Bronchial epithelial cell (primary cell): Measurements from ENCODE around the gene CTSE. TPM values are rescaled to one million over a fixed set of nuclear protein-coding genes. Genes with fewer than 3 reads are reported as not detected.

Experiments
- DNase-seq: peaks from one replicate; pipeline ENCODE4 v3.0.0-alpha.2; 2010; ENCODE audit warnings: low read depth
- FAIRE-seq: peaks from 2 replicates; lab custom pipeline; 2011; peaks lifted over from hg19 to GRCh38; lab: Jason Lieb, UNC
- H3K27me3 ChIP-seq: 2 replicates; pipeline ENCODE4 v1.5.1; 2011; ENCODE audit warnings: low read length; ENCODE audit not compliant: control insufficient read depth, insufficient read depth
- H3K36me3 ChIP-seq: 2 replicates; pipeline ENCODE4 v1.5.1; 2011; ENCODE audit warnings: low read length; ENCODE audit not compliant: control insufficient read depth, insufficient read depth
- H3K4me3 ChIP-seq: 2 replicates; pipeline ENCODE4 v1.5.1; 2011; ENCODE audit warnings: mild to moderate bottlenecking, low read depth, low read length, control low read depth
- total RNA-seq: library from RNA; depleted of rRNA; stranded (reverse); fragments of >200 nt; gene quantifications from 2 replicates; pipeline ENCODE4 v1.2.1, GENCODE V29; 2014
- TF ChIP-seq, protein P1 (sequence below): IDR thresholded peaks from 2 replicates; pipeline ENCODE4 v1.5.1; 2011; ENCODE audit warnings: mild to moderate bottlenecking, moderate library complexity, low read length, control low read depth, inconsistent platforms; ENCODE audit not compliant: insufficient read depth, severe bottlenecking

Gene CTSE
- total RNA-seq, 1 donor from 2014 or later: not detected

DNA sequence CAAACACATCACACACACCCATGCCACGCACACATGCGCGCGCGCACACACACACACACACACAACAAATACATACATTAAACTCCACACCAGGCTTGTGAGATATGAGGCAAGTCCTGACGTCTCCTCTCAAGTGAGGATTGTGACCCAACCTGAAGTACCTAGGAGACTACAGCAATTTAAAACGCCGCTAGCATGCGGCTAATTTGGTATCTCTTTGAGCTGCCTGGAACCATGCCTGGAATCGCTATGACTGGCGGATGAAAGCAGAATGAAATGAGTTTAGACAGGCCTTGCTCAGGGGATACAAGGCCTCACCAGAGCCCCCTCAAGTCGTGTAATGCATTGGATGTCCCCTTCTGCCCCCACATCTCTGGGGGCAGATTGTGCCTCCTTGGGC, 18.9 kb downstream of the CTSE start:
- Histone ChIP-seq H3K36me3 (peaks cover 3% of the 10 kb centered on the region), H3K27me3 (no peaks in the 10 kb centered on the region), H3K4me3 (no peak overlapping the region)
- DNase-seq (peak; percentile 90), FAIRE-seq (no peak)
- TF ChIP-seq, protein P1, sequence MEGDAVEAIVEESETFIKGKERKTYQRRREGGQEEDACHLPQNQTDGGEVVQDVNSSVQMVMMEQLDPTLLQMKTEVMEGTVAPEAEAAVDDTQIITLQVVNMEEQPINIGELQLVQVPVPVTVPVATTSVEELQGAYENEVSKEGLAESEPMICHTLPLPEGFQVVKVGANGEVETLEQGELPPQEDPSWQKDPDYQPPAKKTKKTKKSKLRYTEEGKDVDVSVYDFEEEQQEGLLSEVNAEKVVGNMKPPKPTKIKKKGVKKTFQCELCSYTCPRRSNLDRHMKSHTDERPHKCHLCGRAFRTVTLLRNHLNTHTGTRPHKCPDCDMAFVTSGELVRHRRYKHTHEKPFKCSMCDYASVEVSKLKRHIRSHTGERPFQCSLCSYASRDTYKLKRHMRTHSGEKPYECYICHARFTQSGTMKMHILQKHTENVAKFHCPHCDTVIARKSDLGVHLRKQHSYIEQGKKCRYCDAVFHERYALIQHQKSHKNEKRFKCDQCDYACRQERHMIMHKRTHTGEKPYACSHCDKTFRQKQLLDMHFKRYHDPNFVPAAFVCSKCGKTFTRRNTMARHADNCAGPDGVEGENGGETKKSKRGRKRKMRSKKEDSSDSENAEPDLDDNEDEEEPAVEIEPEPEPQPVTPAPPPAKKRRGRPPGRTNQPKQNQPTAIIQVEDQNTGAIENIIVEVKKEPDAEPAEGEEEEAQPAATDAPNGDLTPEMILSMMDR: no peak

DNA sequence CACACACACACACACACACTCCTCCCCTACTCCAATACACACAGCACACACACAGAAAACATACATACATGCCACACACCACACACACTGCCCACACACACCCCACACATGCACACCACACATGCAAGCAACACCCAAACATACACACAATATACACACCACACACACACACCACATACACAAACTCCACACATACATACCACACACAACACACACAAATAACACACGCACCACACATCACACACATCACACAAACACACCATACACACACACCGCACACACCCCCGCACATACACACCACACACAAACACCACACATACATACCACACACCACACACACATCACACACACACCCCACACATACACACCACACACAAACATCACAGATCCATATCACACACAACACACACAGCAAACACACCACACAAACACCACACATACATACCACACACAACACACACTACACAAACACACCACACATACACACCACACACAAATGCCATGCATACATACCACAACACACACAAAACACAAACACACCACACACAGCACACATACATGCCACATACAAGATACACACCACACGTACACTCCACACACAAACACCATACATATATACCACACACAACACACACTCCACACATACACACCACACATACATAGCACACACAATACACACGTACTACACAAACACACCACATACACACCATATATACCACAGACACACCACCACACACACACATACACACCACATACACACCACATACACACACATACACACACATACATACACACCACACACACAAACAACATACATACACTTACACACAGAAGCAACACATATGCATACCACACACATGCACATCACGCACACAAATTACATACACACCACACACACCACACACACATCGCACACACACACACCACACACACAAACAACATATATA, 19.6 kb downstream of the CTSE start:
- TF ChIP-seq, protein P1: no peak
- FAIRE-seq: no peak
- Histone ChIP-seq H3K4me3 (no peak overlapping the region), H3K36me3 (peaks cover 3% of the 10 kb centered on the region), H3K27me3 (no peaks in the 10 kb centered on the region)
- peak; percentile 3 for DNase-seq

DNA sequence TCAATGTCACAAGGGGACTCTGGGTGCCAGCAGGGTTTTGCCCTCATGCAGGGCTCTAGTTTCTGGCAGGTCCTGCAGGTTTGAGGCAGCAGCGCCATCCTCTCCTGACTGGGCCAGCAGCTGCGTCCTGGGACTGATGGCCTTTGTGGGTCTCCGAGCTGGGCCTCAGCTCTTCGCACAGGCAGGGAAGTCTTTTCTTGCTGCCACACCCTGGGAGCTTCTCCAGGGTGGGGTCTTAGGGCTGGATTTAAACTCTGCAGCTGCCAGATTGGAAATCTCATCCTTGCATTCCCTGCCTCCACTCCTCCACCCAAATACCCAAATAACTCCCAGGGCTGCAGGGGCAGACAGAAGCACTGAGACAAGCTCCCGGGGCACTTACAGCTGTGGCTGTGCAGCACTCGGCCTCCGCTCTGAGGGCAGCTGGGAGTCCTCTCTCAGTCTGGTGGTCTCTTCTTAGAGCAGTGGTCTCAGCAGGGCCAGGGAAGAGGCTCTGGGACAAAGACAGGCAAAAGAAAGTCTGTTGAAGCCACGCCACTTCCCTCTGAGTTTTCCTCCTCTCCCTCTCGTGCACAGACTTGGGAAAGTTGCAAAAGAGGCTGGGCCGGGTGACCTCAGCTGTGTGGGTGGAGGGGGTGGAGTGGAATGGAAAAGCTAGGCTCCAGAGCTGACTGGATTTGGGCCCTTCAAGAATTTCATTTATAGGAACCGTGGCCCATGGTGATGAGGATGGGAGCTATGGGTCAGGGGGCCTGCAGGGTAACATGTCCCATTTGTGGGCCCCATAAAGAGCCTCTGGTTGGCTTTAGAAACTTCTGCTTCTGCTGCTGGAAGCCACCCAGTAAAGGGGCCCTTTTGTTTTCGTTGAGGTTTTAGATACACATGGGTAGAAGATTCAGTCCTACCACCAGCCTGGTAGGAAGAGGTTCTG, 20.6 kb downstream of the CTSE start, which contains the start of gene RAB7B:
Gene RAB7B (minus strand): TSS at position 525 of the 931 bp plus-strand sequence. CDS start 9,260 bp downstream, outside the sequence.
- TF ChIP-seq, protein P1: no peak
- peaks cover 3% of the 10 kb centered on the region for H3K36me3 ChIP-seq
- DNase-seq (peak; percentile 81), FAIRE-seq (no peak)
- H3K4me3 ChIP-seq: peak within 1 kb of the TSS; percentile 54
- H3K27me3 ChIP-seq: no peaks in the 10 kb centered on the region

DNA sequence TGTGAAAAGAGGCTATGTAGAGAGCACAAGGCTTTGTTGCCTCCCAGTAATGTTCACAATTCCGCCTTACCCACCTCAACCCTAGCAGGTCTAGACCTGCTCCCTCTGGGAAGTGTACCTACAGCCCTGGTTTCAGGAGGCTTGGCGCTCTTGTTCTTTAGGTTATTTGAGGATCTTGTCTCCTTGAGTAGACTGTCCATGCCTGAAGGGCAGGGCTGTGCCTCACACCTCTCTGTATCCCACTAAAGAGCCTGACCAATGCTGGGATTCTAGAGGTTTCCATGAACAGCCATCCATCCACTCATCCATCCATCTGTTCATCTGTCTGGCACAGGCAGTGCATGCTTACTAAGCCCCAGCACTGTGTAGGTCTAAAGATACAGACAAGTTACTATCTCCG, 21.5 kb downstream of the CTSE start:
- peaks cover 5% of the 10 kb centered on the region for H3K36me3 ChIP-seq
- peak; percentile 88 for DNase-seq
- no peaks in the 10 kb centered on the region for H3K27me3 ChIP-seq
- FAIRE-seq: no peak
- H3K4me3 ChIP-seq: peak overlapping the region; percentile 54
- TF ChIP-seq, protein P1: no peak

DNA sequence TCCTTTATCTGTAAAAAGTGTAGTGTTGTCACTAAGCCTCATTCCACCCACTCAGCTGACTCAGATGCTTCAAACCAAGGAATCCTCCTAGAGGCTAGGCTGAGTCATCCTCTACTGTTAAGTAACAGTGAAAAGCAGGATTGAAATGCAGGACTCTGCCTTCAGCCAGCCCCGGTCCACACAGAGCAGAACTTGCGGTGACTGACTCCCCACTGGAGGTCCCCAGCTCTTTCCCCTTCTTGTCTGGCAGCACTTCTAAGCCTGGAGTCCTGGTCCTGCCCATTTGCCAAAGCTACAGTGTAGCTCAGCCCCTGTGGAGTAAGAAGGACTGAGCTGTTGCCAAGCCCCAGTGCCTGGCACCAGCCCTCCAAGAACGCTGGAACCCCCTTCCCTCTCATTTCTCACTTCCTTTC, 22.2 kb downstream of the CTSE start:
- TF ChIP-seq, protein P1: no peak
- Histone ChIP-seq H3K4me3 (peak overlapping the region; percentile 54), H3K36me3 (peaks cover 8% of the 10 kb centered on the region), H3K27me3 (no peaks in the 10 kb centered on the region)
- peak; percentile 98 for DNase-seq
- FAIRE-seq: no peak
